ENCODE results near the gene ANK2. TPM values are rescaled to one million over a fixed set of nuclear protein-coding genes. Genes with fewer than 3 reads are reported as not detected.
"Not testable (repeated sequence)": the region's sequence is repeated elsewhere in the genome, so short reads cannot be mapped to it uniquely, and the experiment has no call there.

Gene ANK2
- total and polyA plus RNA-seq, 2 donors from 2014 or later: 21.1 to 125 TPM

- FAIRE-seq: no peak
- intact Hi-C loops (cut with DNase I): no loop called here
- H3K9me3 ChIP-seq (ENCODE audit: control insufficient read depth in 2 of 3, insufficient read depth in 1 of 3, low read length in 3 of 3): no peaks in the 10 kb centered on the region
Observed at GRCh38 chr4:113232194-113232593, 182.7 kb downstream of the ANK2 start.

GRCh38 chr4:113236916-113237315, 187.5 kb downstream of the ANK2 start:
- Histone ChIP-seq H3K36me3 (ENCODE audit: control insufficient read depth in 2 of 3, insufficient read depth in 3 of 3, low read length in 3 of 3) (peaks cover 0 to 5% (median 2%) of the 10 kb centered on the region in 3 donors), H3K4me3 (ENCODE audit: low read length in 3 of 3) (no peak overlapping the region), H3K9me3 (ENCODE audit: control insufficient read depth in 2 of 3, insufficient read depth in 1 of 3, low read length in 3 of 3) (no peaks in the 10 kb centered on the region), H3K27me3 (ENCODE audit: control insufficient read depth, insufficient read depth, low read length) (no peaks in the 10 kb centered on the region), H3K27ac (ENCODE audit: low read depth in 2 of 2, low read length in 2 of 2) (no peak overlapping the region), H3K4me1 (ENCODE audit: control insufficient read depth in 2 of 3, insufficient read depth in 2 of 3, low read depth in 1 of 3, low read length in 3 of 3) (no peaks in the 10 kb centered on the region), H3K9ac (ENCODE audit: low read length in 3 of 3) (no peak overlapping the region)
- DNase-seq (no peak), FAIRE-seq (no peak)
- intact Hi-C loops (cut with DNase I): no loop called here
- TF ChIP-seq, protein P1, sequence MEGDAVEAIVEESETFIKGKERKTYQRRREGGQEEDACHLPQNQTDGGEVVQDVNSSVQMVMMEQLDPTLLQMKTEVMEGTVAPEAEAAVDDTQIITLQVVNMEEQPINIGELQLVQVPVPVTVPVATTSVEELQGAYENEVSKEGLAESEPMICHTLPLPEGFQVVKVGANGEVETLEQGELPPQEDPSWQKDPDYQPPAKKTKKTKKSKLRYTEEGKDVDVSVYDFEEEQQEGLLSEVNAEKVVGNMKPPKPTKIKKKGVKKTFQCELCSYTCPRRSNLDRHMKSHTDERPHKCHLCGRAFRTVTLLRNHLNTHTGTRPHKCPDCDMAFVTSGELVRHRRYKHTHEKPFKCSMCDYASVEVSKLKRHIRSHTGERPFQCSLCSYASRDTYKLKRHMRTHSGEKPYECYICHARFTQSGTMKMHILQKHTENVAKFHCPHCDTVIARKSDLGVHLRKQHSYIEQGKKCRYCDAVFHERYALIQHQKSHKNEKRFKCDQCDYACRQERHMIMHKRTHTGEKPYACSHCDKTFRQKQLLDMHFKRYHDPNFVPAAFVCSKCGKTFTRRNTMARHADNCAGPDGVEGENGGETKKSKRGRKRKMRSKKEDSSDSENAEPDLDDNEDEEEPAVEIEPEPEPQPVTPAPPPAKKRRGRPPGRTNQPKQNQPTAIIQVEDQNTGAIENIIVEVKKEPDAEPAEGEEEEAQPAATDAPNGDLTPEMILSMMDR (IDR thresholded peaks at IDR 0.05; ENCODE audit: borderline replicate concordance, extremely low read depth, insufficient read depth): no peak

More at GRCh38 chr4:113232194-113232593, 182.7 kb downstream of the ANK2 start:
- Histone ChIP-seq H3K4me3 (ENCODE audit: low read length in 3 of 3) (no peak overlapping the region), H3K27ac (ENCODE audit: low read depth in 2 of 2, low read length in 2 of 2) (no peak overlapping the region), H3K9ac (ENCODE audit: low read length in 3 of 3) (no peak overlapping the region), H3K36me3 (ENCODE audit: control insufficient read depth in 2 of 3, insufficient read depth in 3 of 3, low read length in 3 of 3) (peaks cover 0 to 4% (median 2%) of the 10 kb centered on the region in 3 donors), H3K27me3 (ENCODE audit: control insufficient read depth, insufficient read depth, low read length) (no peaks in the 10 kb centered on the region), H3K4me1 (ENCODE audit: control insufficient read depth in 2 of 3, insufficient read depth in 2 of 3, low read depth in 1 of 3, low read length in 3 of 3) (no peaks in the 10 kb centered on the region)
- DNase-seq: no peak
- TF ChIP-seq, protein P1 (IDR thresholded peaks at IDR 0.05; ENCODE audit: borderline replicate concordance, extremely low read depth, insufficient read depth): no peak

- TF ChIP-seq, protein P1 (IDR thresholded peaks at IDR 0.05; ENCODE audit: borderline replicate concordance, extremely low read depth, insufficient read depth): no peak
- FAIRE-seq (no peak), DNase-seq (no peak)
- H3K27ac ChIP-seq (ENCODE audit: low read depth in 2 of 2, low read length in 2 of 2): no peak overlapping the region
- no peaks in the 10 kb centered on the region for H3K27me3 ChIP-seq (ENCODE audit: control insufficient read depth, insufficient read depth, low read length)
- intact Hi-C loops (cut with DNase I): no loop called here
- H3K4me1 ChIP-seq (ENCODE audit: control insufficient read depth in 2 of 3, insufficient read depth in 2 of 3, low read depth in 1 of 3, low read length in 3 of 3): no peaks in the 10 kb centered on the region
- peaks cover 0 to 9% (median 0%) of the 10 kb centered on the region in 3 donors for H3K36me3 ChIP-seq (ENCODE audit: control insufficient read depth in 2 of 3, insufficient read depth in 3 of 3, low read length in 3 of 3)
- no peaks in the 10 kb centered on the region for H3K9me3 ChIP-seq (ENCODE audit: control insufficient read depth in 2 of 3, insufficient read depth in 1 of 3, low read length in 3 of 3)
- no peak overlapping the region for H3K9ac ChIP-seq (ENCODE audit: low read length in 3 of 3)
- no peak overlapping the region for H3K4me3 ChIP-seq (ENCODE audit: low read length in 3 of 3)
Observed at GRCh38 chr4:113243312-113243711, 193.9 kb downstream of the ANK2 start.

DNA sequence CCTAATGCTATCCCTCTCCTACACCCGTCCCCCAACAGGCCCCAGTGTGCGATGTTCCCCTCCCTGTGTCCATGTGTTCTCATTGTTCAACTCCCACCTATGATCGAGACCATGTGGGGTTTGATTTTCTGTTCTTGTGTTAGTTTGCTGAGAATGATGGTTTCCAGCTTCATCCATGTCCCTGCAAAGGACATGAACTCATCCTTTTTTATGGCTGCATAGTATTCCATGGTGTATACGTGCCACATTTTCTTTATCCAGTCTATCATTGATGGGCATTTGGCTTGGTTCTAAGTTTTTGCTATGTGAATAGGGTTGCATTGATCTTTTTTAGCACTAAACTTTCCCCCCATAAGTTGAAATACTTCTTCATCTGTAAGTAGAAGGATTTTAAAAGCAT, 195.3 kb downstream of the ANK2 start:
- H3K27me3 ChIP-seq (ENCODE audit: control insufficient read depth, insufficient read depth, low read length); H3K4me1 ChIP-seq (ENCODE audit: control insufficient read depth in 2 of 3, insufficient read depth in 2 of 3, low read depth in 1 of 3, low read length in 3 of 3); H3K9me3 ChIP-seq (ENCODE audit: control insufficient read depth in 2 of 3, insufficient read depth in 1 of 3, low read length in 3 of 3); H3K4me3 ChIP-seq (ENCODE audit: low read length in 3 of 3); FAIRE-seq; DNase-seq; H3K27ac ChIP-seq (ENCODE audit: low read depth in 2 of 2, low read length in 2 of 2); intact Hi-C loops (cut with DNase I); H3K9ac ChIP-seq (ENCODE audit: low read length in 3 of 3); H3K36me3 ChIP-seq (ENCODE audit: control insufficient read depth in 2 of 3, insufficient read depth in 3 of 3, low read length in 3 of 3): not testable (repeated sequence)
